Activated T-cell treated with anti-CD3 and anti-CD28 coated beads, Interleukin-2, amount 50 U/mL, for 72 hours (primary cell): ENCODE measurements around the gene KLRD1. TPM values are rescaled to one million over a fixed set of nuclear protein-coding genes. Genes with fewer than 3 reads are reported as not detected.

Experiments used
- ATAC-seq, 2 donors: fragments of 150-1000 bp; cut with Tn5 transposase; replicated peaks in 1 of 2; 2 replicates each; pipeline ENCODE4 v1.10.0; 2021; ENCODE audit warnings: moderate library complexity in 2 of 2, mild to moderate bottlenecking in 1 of 2
- DNase-seq, 2 donors: peaks; one replicate each; pipeline ENCODE4 v3.0.0; 2021 to 2022; ENCODE audit warnings: mixed read lengths in 1 of 2
- H3K27ac Mint-ChIP-seq: one replicate; pipeline ENCODE4 v1.8.0; 2022; ENCODE audit warnings: mild to moderate bottlenecking, moderate library complexity, mixed read lengths
- H3K27me3 Mint-ChIP-seq: one replicate; pipeline ENCODE4 v1.8.0; 2022; ENCODE audit warnings: low read depth, mixed read lengths
- H3K36me3 Mint-ChIP-seq, 2 donors: one replicate each; pipeline ENCODE4 v1.8.0; 2022; ENCODE audit warnings: mixed read lengths in 2 of 2, mild to moderate bottlenecking in 1 of 2; ENCODE audit not compliant: insufficient read depth in 2 of 2
- H3K4me1 Mint-ChIP-seq: one replicate; pipeline ENCODE4 v1.8.0; 2022; ENCODE audit warnings: low read depth, mixed read lengths
- H3K4me3 Mint-ChIP-seq, 2 donors: one replicate each; pipeline ENCODE4 v1.8.0; 2022; ENCODE audit warnings: mild to moderate bottlenecking in 2 of 2, mixed read lengths in 2 of 2, moderate library complexity in 2 of 2
- H3K9me3 Mint-ChIP-seq, 2 donors: one replicate each; pipeline ENCODE4 v1.8.0; 2022; ENCODE audit warnings: mixed read lengths in 2 of 2
- total RNA-seq, 2 donors: library from RNA; stranded (reverse); gene quantifications; one replicate each; pipeline ENCODE4 v1.2.3, GENCODE V29; 2022

KLRD1 gene
- total RNA-seq = 1 to 10 TPM; 2.0 to 6.6 TPM

DNA sequence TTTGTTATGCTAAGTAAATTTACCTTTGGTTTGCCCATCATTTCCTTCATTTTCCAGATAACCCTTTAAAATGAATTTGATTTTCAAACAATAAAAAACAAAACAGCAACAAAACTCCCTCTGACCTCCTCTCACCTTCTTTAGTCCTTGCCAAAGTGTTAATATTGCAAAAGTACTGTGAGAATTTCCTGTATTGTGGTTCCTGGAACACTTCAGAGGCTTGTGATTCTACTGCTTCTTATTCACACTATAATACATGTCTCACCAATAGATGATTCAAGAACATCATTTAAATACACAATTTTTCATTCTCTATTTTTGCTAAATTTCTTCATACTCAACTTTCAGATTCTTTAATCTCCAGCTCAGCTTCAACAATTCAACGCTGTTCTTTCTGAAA, at the start of gene KLRD1:
TSS of gene KLRD1 (plus strand) at position 241 of the 400 bp plus-strand sequence. CDS start 208 bp downstream, outside the sequence.
- peaks cover 0 to 3% of the 10 kb centered on the region in 2 donors for H3K9me3 Mint-ChIP-seq
- peaks cover 38% of the 10 kb centered on the region for H3K4me1 Mint-ChIP-seq
- H3K4me3 Mint-ChIP-seq = peak within 1 kb of the TSS in 1 of 2 donors; percentile 78
- H3K27me3 Mint-ChIP-seq = peaks cover 18% of the 10 kb centered on the region
- no peak for DNase-seq
- H3K36me3 Mint-ChIP-seq = peaks cover 3 to 13% of the 10 kb centered on the region in 2 donors
- H3K27ac Mint-ChIP-seq = peak within 1 kb of the TSS; percentile 92
- no peak for ATAC-seq

DNA sequence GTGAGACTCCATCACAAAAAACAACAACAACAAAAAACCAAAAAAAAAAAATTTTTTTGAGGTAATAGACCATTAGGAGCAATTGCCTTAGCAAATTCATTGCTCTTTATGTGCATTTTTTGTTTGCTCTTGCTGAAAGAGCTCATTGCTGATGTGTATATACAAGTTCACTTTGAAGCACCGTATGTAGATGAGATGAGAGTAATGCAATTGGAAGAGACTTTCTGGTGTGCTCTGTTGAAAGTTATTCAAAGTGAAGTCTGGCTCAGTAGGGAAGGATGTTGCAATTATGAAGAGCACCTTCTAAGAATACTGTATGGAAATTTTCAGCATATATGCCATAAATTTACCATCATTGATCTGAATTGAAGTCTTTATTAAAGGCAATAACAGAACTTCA, 46.7 kb upstream of the KLRD1 start:
- H3K4me1 Mint-ChIP-seq = no peaks in the 10 kb centered on the region
- ATAC-seq = no peak
- peaks cover 0 to 1% of the 10 kb centered on the region in 2 donors for H3K9me3 Mint-ChIP-seq
- no peak for DNase-seq
- peaks cover 1 to 6% of the 10 kb centered on the region in 2 donors for H3K36me3 Mint-ChIP-seq
- no peak overlapping the region for H3K4me3 Mint-ChIP-seq
- H3K27me3 Mint-ChIP-seq = peaks cover 9% of the 10 kb centered on the region
- no peak overlapping the region for H3K27ac Mint-ChIP-seq

GRCh38 chr12:10268037-10268436, 39.6 kb upstream of the KLRD1 start:
- H3K27ac Mint-ChIP-seq = no peak overlapping the region
- H3K9me3 Mint-ChIP-seq = no peaks in the 10 kb centered on the region
- ATAC-seq (no peak), DNase-seq (no peak)
- no peaks in the 10 kb centered on the region for H3K27me3 Mint-ChIP-seq
- no peaks in the 10 kb centered on the region for H3K4me1 Mint-ChIP-seq
- no peak overlapping the region for H3K4me3 Mint-ChIP-seq
- no peaks in the 10 kb centered on the region for H3K36me3 Mint-ChIP-seq

DNA sequence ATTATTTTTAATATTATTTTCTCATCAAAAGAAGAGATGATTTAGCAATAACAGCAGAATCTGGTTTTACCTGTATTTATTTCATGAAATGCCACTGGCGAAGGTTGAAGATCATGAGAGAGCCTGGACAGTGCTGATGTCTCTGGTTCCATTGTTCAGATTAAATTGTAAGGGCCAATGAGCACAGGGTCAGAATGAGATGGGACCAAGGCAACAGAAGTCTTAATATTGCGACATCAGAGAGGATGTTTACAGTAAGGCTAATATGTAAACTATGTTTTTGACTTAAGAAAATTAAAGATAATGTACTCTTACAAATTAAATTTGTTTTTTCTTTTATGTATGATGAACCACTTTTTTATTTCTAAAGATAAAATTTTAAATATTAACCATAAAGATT, 35.2 kb upstream of the KLRD1 start:
- H3K4me1 Mint-ChIP-seq = peaks cover 8% of the 10 kb centered on the region
- H3K27me3 Mint-ChIP-seq = peaks cover 7% of the 10 kb centered on the region
- no peaks in the 10 kb centered on the region for H3K9me3 Mint-ChIP-seq
- ATAC-seq = no peak
- H3K4me3 Mint-ChIP-seq = no peak overlapping the region
- H3K27ac Mint-ChIP-seq = no peak overlapping the region
- H3K36me3 Mint-ChIP-seq = peaks cover 0 to 1% of the 10 kb centered on the region in 2 donors
- no peak for DNase-seq

DNA sequence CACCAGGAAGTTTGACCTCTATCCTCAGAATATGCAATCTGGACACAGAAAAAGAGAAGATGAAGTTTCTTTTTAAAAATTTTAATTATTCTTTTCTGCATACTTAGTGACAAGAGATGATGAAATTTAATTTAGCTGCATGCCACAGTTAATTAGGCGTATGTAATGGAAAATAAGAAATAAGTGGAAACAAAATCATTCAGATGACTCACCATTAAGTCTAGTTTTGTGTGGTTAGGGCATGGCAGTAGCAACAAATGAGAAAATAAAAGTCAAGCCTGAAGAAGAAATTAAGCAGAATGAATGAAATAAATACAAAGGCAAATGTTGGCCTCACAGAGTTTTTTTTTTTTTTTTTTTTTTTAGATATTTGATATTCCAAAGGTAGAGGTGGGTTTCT, 30.9 kb upstream of the KLRD1 start:
- no peak for ATAC-seq
- peaks cover 33% of the 10 kb centered on the region for H3K27me3 Mint-ChIP-seq
- H3K4me1 Mint-ChIP-seq = peaks cover 13% of the 10 kb centered on the region
- H3K9me3 Mint-ChIP-seq = no peaks in the 10 kb centered on the region
- DNase-seq = no peak
- no peak overlapping the region for H3K27ac Mint-ChIP-seq
- H3K4me3 Mint-ChIP-seq = no peak overlapping the region
- H3K36me3 Mint-ChIP-seq = peaks cover 0 to 1% of the 10 kb centered on the region in 2 donors

GRCh38 chr12:10278104-10278503, 29.6 kb upstream of the KLRD1 start:
- peaks cover 0 to 2% of the 10 kb centered on the region in 2 donors for H3K9me3 Mint-ChIP-seq
- DNase-seq (no peak), ATAC-seq (no peak)
- H3K27ac Mint-ChIP-seq = no peak overlapping the region
- H3K36me3 Mint-ChIP-seq = peaks cover 0 to 1% of the 10 kb centered on the region in 2 donors
- H3K27me3 Mint-ChIP-seq = peaks cover 41% of the 10 kb centered on the region
- H3K4me1 Mint-ChIP-seq = peaks cover 13% of the 10 kb centered on the region
- no peak overlapping the region for H3K4me3 Mint-ChIP-seq

GRCh38 chr12:10279937-10280336, 27.7 kb upstream of the KLRD1 start:
- Mint-ChIP-seq H3K4me1 (peaks cover 13% of the 10 kb centered on the region), H3K4me3 (peak overlapping the region in 1 of 2 donors; percentile 10), H3K36me3 (peaks cover 0 to 1% of the 10 kb centered on the region in 2 donors)

GRCh38 chr12:10283027-10283426, 24.6 kb upstream of the KLRD1 start:
- Mint-ChIP-seq H3K27ac (no peak overlapping the region), H3K36me3 (no peaks in the 10 kb centered on the region), H3K9me3 (peaks cover 0 to 2% of the 10 kb centered on the region in 2 donors), H3K27me3 (peaks cover 41% of the 10 kb centered on the region), H3K4me1 (peaks cover 16% of the 10 kb centered on the region), H3K4me3 (no peak overlapping the region)
- ATAC-seq (no peak), DNase-seq (no peak)

More at GRCh38 chr12:10279937-10280336, 27.7 kb upstream of the KLRD1 start:
- DNase-seq (no peak), ATAC-seq (no peak)
- Mint-ChIP-seq H3K27me3 (peaks cover 45% of the 10 kb centered on the region), H3K27ac (peak overlapping the region; percentile 29), H3K9me3 (peaks cover 0 to 2% of the 10 kb centered on the region in 2 donors)

DNA sequence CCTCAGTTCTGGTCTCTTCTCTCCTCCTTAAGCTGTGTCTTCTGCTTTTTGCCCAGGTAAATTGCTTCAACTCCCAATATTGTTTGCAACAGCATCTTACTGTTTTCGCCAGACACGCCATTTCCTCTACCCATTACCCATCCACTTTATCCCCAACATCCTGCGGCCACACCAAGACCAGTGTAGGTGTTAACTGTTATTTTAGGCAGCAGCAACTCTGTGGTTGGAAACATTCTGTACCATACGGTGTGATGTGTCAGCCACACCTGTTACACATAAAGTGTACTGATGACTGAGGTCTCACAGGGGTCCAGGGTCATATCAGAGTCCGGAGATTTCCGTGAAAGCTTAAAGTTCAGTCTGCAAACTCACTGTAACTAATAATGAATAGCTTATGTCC, 21.8 kb upstream of the KLRD1 start:
- peaks cover 0 to 2% of the 10 kb centered on the region in 2 donors for H3K9me3 Mint-ChIP-seq
- ATAC-seq (peak; percentile 79 to 88), DNase-seq (peak in 1 of 2 donors; percentile 47)
- H3K4me3 Mint-ChIP-seq = peak overlapping the region in 1 of 2 donors; percentile 4
- no peaks in the 10 kb centered on the region for H3K36me3 Mint-ChIP-seq
- H3K27ac Mint-ChIP-seq = no peak overlapping the region
- H3K4me1 Mint-ChIP-seq = peaks cover 20% of the 10 kb centered on the region
- H3K27me3 Mint-ChIP-seq = peaks cover 26% of the 10 kb centered on the region

DNA sequence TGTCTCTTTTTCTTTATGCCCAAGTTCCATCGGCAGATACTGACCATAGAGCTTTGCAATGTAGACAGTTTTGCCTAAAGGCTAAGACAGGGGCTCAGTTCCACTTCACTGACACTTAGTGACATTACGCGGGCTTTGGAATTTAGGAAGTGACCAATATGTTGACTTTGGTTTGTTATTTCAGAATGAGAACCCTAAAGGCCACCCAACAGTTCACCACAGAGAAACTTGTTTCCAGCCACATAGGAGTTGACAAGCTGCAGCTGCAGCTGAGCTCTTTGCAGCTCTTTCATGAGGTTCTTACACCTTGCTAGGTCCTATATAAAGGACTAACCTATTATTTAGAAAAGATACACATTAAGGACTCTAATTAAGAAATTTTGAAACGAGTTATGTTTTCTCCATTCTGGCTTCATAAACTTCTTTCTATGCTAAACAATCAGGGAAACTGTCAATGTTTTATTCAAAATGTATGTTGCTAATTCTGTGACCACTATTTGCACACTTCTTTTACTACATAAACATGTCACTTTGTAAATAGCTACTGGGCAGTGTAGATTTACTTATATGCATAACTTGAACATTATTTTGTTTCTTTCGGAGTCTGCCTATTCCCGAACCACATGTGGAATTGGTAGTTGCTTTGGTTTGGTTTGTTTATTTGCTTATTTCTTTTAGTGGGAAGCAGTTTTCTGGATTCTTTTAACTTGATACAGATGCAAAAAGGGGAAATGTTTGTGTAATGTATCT, 18.5 kb upstream of the KLRD1 start:
- ATAC-seq (peak; percentile 26 to 39), DNase-seq (peak in 1 of 2 donors; percentile 27)
- H3K27ac Mint-ChIP-seq = no peak overlapping the region
- H3K36me3 Mint-ChIP-seq = peaks cover 0 to 4% of the 10 kb centered on the region in 2 donors
- H3K4me3 Mint-ChIP-seq = no peak overlapping the region
- H3K4me1 Mint-ChIP-seq = peaks cover 50% of the 10 kb centered on the region
- peaks cover 14% of the 10 kb centered on the region for H3K27me3 Mint-ChIP-seq
- peaks cover 3 to 4% of the 10 kb centered on the region in 2 donors for H3K9me3 Mint-ChIP-seq

DNA sequence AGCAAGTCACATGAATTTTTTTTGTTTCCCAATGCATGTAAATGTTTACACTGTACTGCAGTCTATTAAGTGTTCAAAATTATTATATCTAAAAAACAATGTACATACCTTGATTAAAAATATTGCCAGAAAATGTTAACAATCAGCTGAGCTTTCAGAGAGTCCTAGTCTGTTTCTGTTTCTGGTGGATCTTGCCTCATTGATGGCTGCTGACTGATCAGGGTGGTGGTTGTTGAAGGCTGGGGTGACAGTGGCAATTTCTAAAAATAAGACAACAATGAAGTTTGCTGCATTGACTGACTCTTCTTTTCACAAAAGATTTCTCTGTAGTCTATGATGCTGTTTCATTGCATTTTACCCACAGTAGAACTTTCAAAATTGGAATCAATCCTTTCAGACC, 16.6 kb upstream of the KLRD1 start:
- H3K4me3 Mint-ChIP-seq = no peak overlapping the region
- H3K27me3 Mint-ChIP-seq = peaks cover 14% of the 10 kb centered on the region
- no peak overlapping the region for H3K27ac Mint-ChIP-seq
- DNase-seq (no peak), ATAC-seq (no peak)
- peaks cover 46% of the 10 kb centered on the region for H3K4me1 Mint-ChIP-seq
- peaks cover 2 to 4% of the 10 kb centered on the region in 2 donors for H3K36me3 Mint-ChIP-seq
- H3K9me3 Mint-ChIP-seq = peaks cover 3 to 6% of the 10 kb centered on the region in 2 donors

GRCh38 chr12:10293151-10293550, 14.5 kb upstream of the KLRD1 start:
- peaks cover 55% of the 10 kb centered on the region for H3K4me1 Mint-ChIP-seq
- H3K36me3 Mint-ChIP-seq = peaks cover 2 to 4% of the 10 kb centered on the region in 2 donors
- peak overlapping the region; percentile 41 to 48 for H3K4me3 Mint-ChIP-seq
- peaks cover 20% of the 10 kb centered on the region for H3K27me3 Mint-ChIP-seq
- peaks cover 3 to 6% of the 10 kb centered on the region in 2 donors for H3K9me3 Mint-ChIP-seq
- H3K27ac Mint-ChIP-seq = peak overlapping the region; percentile 42
- DNase-seq = peak; percentile 32 to 36
- peak; percentile 83 to 87 for ATAC-seq

GRCh38 chr12:10293570-10294227, 14.0 kb upstream of the KLRD1 start:
- peak overlapping the region; percentile 46 to 48 for H3K4me3 Mint-ChIP-seq
- ATAC-seq (peak; percentile 61 to 75), DNase-seq (peak in 1 of 2 donors; percentile 13)
- peaks cover 56% of the 10 kb centered on the region for H3K4me1 Mint-ChIP-seq
- peaks cover 3 to 6% of the 10 kb centered on the region in 2 donors for H3K9me3 Mint-ChIP-seq
- peaks cover 18% of the 10 kb centered on the region for H3K27me3 Mint-ChIP-seq
- H3K27ac Mint-ChIP-seq = peak overlapping the region; percentile 42
- H3K36me3 Mint-ChIP-seq = peaks cover 2 to 4% of the 10 kb centered on the region in 2 donors
